ENCODE measurements around the gene KBTBD6. TPM values are rescaled to one million over a fixed set of nuclear protein-coding genes. Genes with fewer than 3 reads are reported as not detected.

Gene KBTBD6
- total and polyA plus RNA-seq, 2 of the 8 experiments (the other 6 are each of a cell fraction or from before 2014, with no cell fraction given), result 4.5 to 11.3 TPM

DNA sequence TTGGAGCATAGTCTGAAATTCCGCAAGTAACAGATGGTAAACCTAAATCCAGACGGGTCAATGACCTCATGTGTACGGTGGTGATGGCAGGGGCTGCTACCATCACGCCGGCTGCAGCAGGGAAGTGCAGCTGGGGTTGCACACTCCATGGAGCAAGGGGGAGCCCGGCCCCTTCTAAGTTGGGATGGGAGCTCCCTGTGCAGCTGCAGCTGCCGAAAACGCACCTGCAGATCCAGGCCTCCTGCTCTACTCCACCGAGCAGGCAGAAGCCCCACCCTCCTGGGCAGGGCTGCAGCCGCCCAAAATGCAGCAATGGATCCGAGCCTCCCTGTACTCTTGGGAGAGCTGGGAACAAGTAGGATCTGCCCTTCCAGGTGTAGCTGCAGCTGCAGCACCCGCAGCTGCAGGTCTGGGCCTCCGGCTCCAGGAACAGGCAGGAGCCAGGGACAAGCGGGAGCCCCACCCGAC is 25.5 kb downstream of the KBTBD6 start:
- no peaks in the 10 kb centered on the region for H3K27me3 ChIP-seq (replicated peaks in 1 of 4; ENCODE audit: control insufficient read depth in 3 of 4, extremely low read depth in 1 of 4, insufficient read depth in 3 of 4, low read length in 3 of 4)
- no peaks in the 10 kb centered on the region for H3K23me2 ChIP-seq (ENCODE audit: low read depth, low read length)
- no peak overlapping the region; the same call in 1 of the 2 replicates for H2AFZ ChIP-seq (ENCODE audit: low read length)
- H2BK12ac ChIP-seq (ENCODE audit: low read depth, low read length), result no peak overlapping the region
- H4K5ac ChIP-seq (ENCODE audit: insufficient read length, low read depth, low read length), result no peak overlapping the region
- no peaks in the 10 kb centered on the region for H4K20me1 ChIP-seq (replicated peaks in 1 of 2; ENCODE audit: control insufficient read depth in 1 of 2, insufficient read depth in 2 of 2, low read length in 2 of 2)
- peaks cover 0 to 6% (median 0%) of the 10 kb centered on the region in 4 experiments; a peak in 1 of 7 replicates for H3K4me1 ChIP-seq (replicated peaks in 1 of 4; ENCODE audit: control insufficient read depth in 3 of 4, insufficient read depth in 4 of 4, low read length in 3 of 4)
- no peak overlapping the region for H3K18ac ChIP-seq (ENCODE audit: extremely low read depth, low read length)
- H3K4me2 ChIP-seq (ENCODE audit: insufficient read depth in 1 of 2, low read depth in 2 of 2, low read length in 2 of 2), result peak overlapping the region in 1 of 2 experiments; percentile 23; a peak in 2 of 4 replicates
- no peaks in the 10 kb centered on the region for H3K9me3 ChIP-seq (ENCODE audit: insufficient read depth in 2 of 2, low read depth in 1 of 2, low read length in 1 of 2)
- peak overlapping the region; percentile 67 for H3K4ac ChIP-seq (replicated peaks; ENCODE audit: insufficient read length, low read depth, low read length)
- no peak overlapping the region for H3K27ac ChIP-seq (ENCODE audit: low read depth, low read length)
- no peak overlapping the region for H3K14ac ChIP-seq (ENCODE audit: insufficient read length)
- H3K36me3 ChIP-seq (ENCODE audit: control insufficient read depth in 2 of 4, insufficient read depth in 4 of 4, low read length in 3 of 4), result no peaks in the 10 kb centered on the region
- 0 out of 2 replicates have a peak overlapping the region, but pooled peaks have one; percentile 18 for H2BK5ac ChIP-seq (ENCODE audit: low read depth, low read length)
- FAIRE-seq (no peak), DNase-seq (ENCODE audit: low read depth in 1 of 2, low spot score in 2 of 2) (peak in 1 of 2 experiments; percentile 53)
- no peaks in the 10 kb centered on the region for H3K79me1 ChIP-seq (ENCODE audit: low read depth, low read length)
- no peak overlapping the region for H3K9ac ChIP-seq (replicated peaks in 1 of 4; ENCODE audit: extremely low read depth in 1 of 4, low read depth in 3 of 4, low read length in 3 of 4)
- no peaks in the 10 kb centered on the region for H3K79me2 ChIP-seq (ENCODE audit: control insufficient read depth in 1 of 2, insufficient read depth in 2 of 2, low read length in 2 of 2)
- H3K4me3 ChIP-seq (ENCODE audit: extremely low read depth in 1 of 4, insufficient read depth in 2 of 4, low read depth in 3 of 4, low read length in 4 of 4), result no peak overlapping the region
- no peak overlapping the region for H2BK120ac ChIP-seq (replicated peaks; ENCODE audit: low read depth, low read length)
- H4K8ac ChIP-seq (ENCODE audit: extremely low read depth, insufficient read depth, low read length), result peak overlapping the region; percentile 73
- CTCF ChIA-PET (ENCODE audit: partially characterized antibody), result interaction anchor here (0.6 to 2.3 kb wide), 3 partner anchors 9 to 1613 kb away, joined by 3 to 7 read pairs (median 6); no protein-coding TSS in a partner anchor
- H3K23ac ChIP-seq (ENCODE audit: insufficient read length), result no peak overlapping the region
- H2BK20ac ChIP-seq (ENCODE audit: low read length), result no peak overlapping the region
- H2BK15ac ChIP-seq (ENCODE audit: low read length), result peak overlapping the region; percentile 66; the same call in 1 of the 2 replicates
- no peak overlapping the region for H3K56ac ChIP-seq (replicated peaks; ENCODE audit: insufficient read length, low read depth, low read length)
- TF ChIP-seq BCL11A (IDR thresholded peaks at IDR 0.05; ENCODE audit: low read depth in 2 of 2, low read length in 2 of 2) (no peak), SIN3A (conservative IDR thresholded peaks at IDR 0.05 in 1 of 2, IDR thresholded peaks at IDR 0.05 in 1 of 2; ENCODE audit: low read depth in 1 of 2, low read length in 2 of 2) (no peak), HDAC6 (IDR thresholded peaks at IDR 0.05; ENCODE audit: low read depth, low read length) (no peak)
- POLR2A ChIA-PET (ENCODE audit: partially characterized antibody), result interaction anchor here (0.8 to 2.5 kb wide), 7 partner anchors 8 to 97 kb away, joined by 3 to 9 read pairs (median 4); partner anchors contain the start of gene KBTBD7
- no peak overlapping the region for H2AK5ac ChIP-seq (ENCODE audit: low read depth, low read length)
- H4K91ac ChIP-seq (replicated peaks; ENCODE audit: insufficient read length, low read length), result peak overlapping the region; percentile 62
- 85% methylated on average over 11 of the region's 15 CpGs; no CpG with 5 or more reads in 1 of the 2 experiments for WGBS, 2 experiments (ENCODE audit: extremely low coverage in 1 of 2, insufficient coverage in 1 of 2, insufficient read length in 1 of 2, insufficient replicate concordance in 2 of 2, low coverage in 1 of 2, low lambda C conversion rate in 2 of 2, missing lambda C conversion rate in 1 of 2)

Data from H1 (cell line).